K562 (cell line): ENCODE results near the gene TSEN54. TPM values are rescaled to one million over a fixed set of nuclear protein-coding genes. Genes with fewer than 3 reads are reported as not detected.

ENCODE experiments used
- ATAC-seq: fragments of 200-7000 bp; cut with Tn5 transposase; 3 replicates; pipeline ENCODE4 v1.9.1; 2020; ENCODE audit warnings: moderate library complexity
- BruUV-seq: library from RNA; stranded (reverse); fragments of 400-500 nt; replicated peaks from 2 replicates; lab custom pipeline; 2021; lab: Mats Ljungman, UMichigan
- CTCF ChIA-PET: fragments of 300-600 bp; formaldehyde crosslinking; extraction: SDS; loops from one replicate; lab custom pipeline; 2021; ENCODE audit warnings: low intra/inter-chr PET ratio; lab: Yijun Ruan, JAX
- POLR2A ChIA-PET: fragments of 300-600, 350-650 bp; sonication (Branson Sonifier 250); formaldehyde crosslinking; extraction: SDS; loops from one replicate; lab custom pipeline; 2021; ENCODE audit warnings: antibody characterized with exemption, inconsistent platforms; lab: Yijun Ruan, JAX
- DNase-seq, 4 experiments: peaks; one replicate each; pipeline versions ENCODE4 v3.0.0 to v3.0.0-alpha.2; 2011 to 2018; ENCODE audit warnings: low spot score in 3 of 4, mixed read lengths in 3 of 4; ENCODE audit errors: extremely low read depth in 1 of 4
- FAIRE-seq: peaks from 2 replicates; lab custom pipeline; 2011; peaks lifted over from hg19 to GRCh38; lab: Jason Lieb, UNC
- H2AFZ ChIP-seq: 2 replicates; pipeline ENCODE4 v1.6.0; 2011; ENCODE audit warnings: low read depth, low read length, control low read depth, inconsistent platforms
- H3K27ac ChIP-seq: fragments of 200-600 bp; 3 replicates; pipeline ENCODE4 v1.8.0; 2011; ENCODE audit warnings: low read depth, mild to moderate bottlenecking, control low read depth, inconsistent platforms, low read length, moderate library complexity, mixed read lengths; ENCODE audit errors: extremely low read depth
- H3K27me3 ChIP-seq, 2 experiments: fragments of 300-600 bp in 1 of 2; 2 replicates in 1 of 2; 3 replicates in 1 of 2; pipeline versions ENCODE4 v1.6.0 to v1.8.0; 2011; ENCODE audit warnings: inconsistent platforms in 2 of 2, low read length in 2 of 2, mild to moderate bottlenecking in 1 of 2, mixed read lengths in 1 of 2, moderate library complexity in 1 of 2; ENCODE audit not compliant: control insufficient read depth in 2 of 2, insufficient read depth in 2 of 2
- H3K36me3 ChIP-seq: fragments of 300-600 bp; 3 replicates; pipeline ENCODE4 v1.8.0; 2011; ENCODE audit warnings: mild to moderate bottlenecking, low read length, inconsistent platforms; ENCODE audit not compliant: control insufficient read depth, insufficient read depth
- H3K4me1 ChIP-seq, 2 experiments: fragments of 200-600 bp in 1 of 2; replicated peaks in 1 of 2; 2 replicates in 1 of 2; 3 replicates in 1 of 2; pipeline versions ENCODE4 v1.5.1 to v1.8.0; 2011; ENCODE audit warnings: inconsistent platforms in 2 of 2, low read length in 2 of 2, mild to moderate bottlenecking in 1 of 2, mixed read lengths in 1 of 2, moderate library complexity in 1 of 2; ENCODE audit not compliant: control insufficient read depth in 2 of 2, insufficient read depth in 2 of 2
- H3K4me2 ChIP-seq: 2 replicates; pipeline ENCODE4 v1.6.1; 2011; ENCODE audit warnings: low read length, control low read depth, inconsistent platforms, mixed read lengths; ENCODE audit not compliant: insufficient read depth
- H3K4me3 ChIP-seq: fragments of 200-600 bp; sonication (generic), shearing (Covaris generic); 2 replicates; pipeline ENCODE4 v1.5.1; 2016; ENCODE audit warnings: control low read depth, inconsistent platforms
- H3K79me2 ChIP-seq: fragments of 200-600 bp; 3 replicates; pipeline ENCODE4 v1.8.0; 2011; ENCODE audit warnings: low read length, inconsistent platforms; ENCODE audit not compliant: control insufficient read depth, insufficient read depth
- H3K9ac ChIP-seq, 2 experiments: 2 replicates each; pipeline versions ENCODE4 v1.6.0 to v1.6.1; 2011; ENCODE audit warnings: low read depth in 2 of 2, low read length in 2 of 2, control low read depth in 1 of 2, inconsistent platforms in 1 of 2, mild to moderate bottlenecking in 1 of 2, mixed read lengths in 1 of 2; ENCODE audit not compliant: insufficient read depth in 1 of 2
- H3K9me1 ChIP-seq: one replicate; pipeline ENCODE4 v1.6.0; 2011; ENCODE audit warnings: inconsistent platforms, mild to moderate bottlenecking, low read length, moderate library complexity; ENCODE audit not compliant: control insufficient read depth, insufficient read depth
- H3K9me3 ChIP-seq: replicated peaks from 2 replicates; pipeline ENCODE4 v1.5.1; 2011; ENCODE audit warnings: low read depth, low read length, inconsistent platforms; ENCODE audit not compliant: control insufficient read depth, insufficient read depth
- H4K20me1 ChIP-seq: replicated peaks from 2 replicates; pipeline ENCODE4 v1.6.1; 2011; ENCODE audit warnings: low read length, inconsistent platforms, mixed read lengths; ENCODE audit not compliant: control insufficient read depth, insufficient read depth
- CBX2 ChIP-seq: fragments of 200-600 bp; sonication (generic); IDR thresholded peaks from one replicate; pipeline ENCODE4 v1.6.1; 2012; ENCODE audit warnings: mild to moderate bottlenecking, low read length, inconsistent platforms; ENCODE audit not compliant: insufficient read depth, poor library complexity, severe bottlenecking
- SPI1 ChIP-seq: IDR thresholded peaks from 2 replicates; pipeline ENCODE4 v1.6.1; 2011; ENCODE audit warnings: low read depth, low read length, control low read depth, borderline replicate concordance
- ZBTB11 ChIP-seq, 3 experiments: fragments of 200-800 bp in 1 of 3; fragments of 250-450 bp in 1 of 3; fragments of 450-650 bp in 1 of 3; sonication (Bioruptor Pico) in 1 of 3; sonication (Bioruptor generic) in 1 of 3; formaldehyde crosslinking in 1 of 3; IDR thresholded peaks; 2 replicates each; pipeline versions ENCODE4 v1.6.1 to v1.8.0; 2016 to 2022; ENCODE audit warnings: mild to moderate bottlenecking in 2 of 3, missing genetic modification characterization in 2 of 3, missing compliant biosample characterization in 1 of 3, moderate library complexity in 1 of 3
- ZNF780A ChIP-seq: fragments of 250-450 bp; sonication (Bioruptor Pico); IDR thresholded peaks from 2 replicates; pipeline ENCODE4 v1.5.0; 2021; ENCODE audit warnings: mild to moderate bottlenecking
- WGBS: fragments of 100-300 bp; shearing (Covaris generic); methylation state at CpG from one replicate; pipeline ENCODE4 v1.1.6; 2016; ENCODE audit warnings: low coverage, mixed read lengths; ENCODE audit not compliant: insufficient coverage; ENCODE audit errors: missing lambda C conversion rate; 5-methylcytosine and 5-hydroxymethylcytosine counted together
- in situ Hi-C: fragments of 300-500 bp; cut with MboI; formaldehyde crosslinking; loops from 4 replicates; pipeline ENCODE4 v1.15.0; 2018; ENCODE audit warnings: inconsistent platforms, mixed read lengths
- intact Hi-C: fragments of 100-400 bp; cut with micrococcal nuclease; formaldehyde crosslinking; loops from 2 replicates; pipeline ENCODE4 v1.14.2; 2022
- polyA plus RNA-seq, 8 experiments: library from polyadenylated mRNA; depleted of rRNA in 4 of 8; stranded (reverse) in 5 of 8; unstranded in 3 of 8; fragments of >200 nt; fragmentation: Nextera tagmentation in 2 of 8; fragmentation: Illumina TruSeq in 1 of 8; extraction: Ambion mirVana in 2 of 8; extraction: Trizol in 1 of 8; gene quantifications; 2 replicates each; pipeline versions ENCODE4 v1.2.1 to v1.2.3, GENCODE V29; 2011 to 2014; ENCODE audit warnings: inconsistent platforms in 1 of 8, missing spikeins in 1 of 8
- total RNA-seq, 7 experiments: library from RNA; depleted of rRNA in 6 of 7; stranded (reverse); fragments of >200 nt in 6 of 7; fragmentation: Illumina TruSeq in 2 of 7; extraction: Trizol in 2 of 7; gene quantifications; 2 replicates each; pipeline versions ENCODE4 v1.2.1 to v1.2.3, GENCODE V29; 2011 to 2021; ENCODE audit warnings: low replicate concordance in 1 of 7

The TSEN54 gene
- total and polyA plus RNA-seq, 9 of the 15 experiments (the other 6 are each of a cell fraction or from before 2014, with no cell fraction given) = 5.9 to 64.3 (median 48.9) TPM

DNA sequence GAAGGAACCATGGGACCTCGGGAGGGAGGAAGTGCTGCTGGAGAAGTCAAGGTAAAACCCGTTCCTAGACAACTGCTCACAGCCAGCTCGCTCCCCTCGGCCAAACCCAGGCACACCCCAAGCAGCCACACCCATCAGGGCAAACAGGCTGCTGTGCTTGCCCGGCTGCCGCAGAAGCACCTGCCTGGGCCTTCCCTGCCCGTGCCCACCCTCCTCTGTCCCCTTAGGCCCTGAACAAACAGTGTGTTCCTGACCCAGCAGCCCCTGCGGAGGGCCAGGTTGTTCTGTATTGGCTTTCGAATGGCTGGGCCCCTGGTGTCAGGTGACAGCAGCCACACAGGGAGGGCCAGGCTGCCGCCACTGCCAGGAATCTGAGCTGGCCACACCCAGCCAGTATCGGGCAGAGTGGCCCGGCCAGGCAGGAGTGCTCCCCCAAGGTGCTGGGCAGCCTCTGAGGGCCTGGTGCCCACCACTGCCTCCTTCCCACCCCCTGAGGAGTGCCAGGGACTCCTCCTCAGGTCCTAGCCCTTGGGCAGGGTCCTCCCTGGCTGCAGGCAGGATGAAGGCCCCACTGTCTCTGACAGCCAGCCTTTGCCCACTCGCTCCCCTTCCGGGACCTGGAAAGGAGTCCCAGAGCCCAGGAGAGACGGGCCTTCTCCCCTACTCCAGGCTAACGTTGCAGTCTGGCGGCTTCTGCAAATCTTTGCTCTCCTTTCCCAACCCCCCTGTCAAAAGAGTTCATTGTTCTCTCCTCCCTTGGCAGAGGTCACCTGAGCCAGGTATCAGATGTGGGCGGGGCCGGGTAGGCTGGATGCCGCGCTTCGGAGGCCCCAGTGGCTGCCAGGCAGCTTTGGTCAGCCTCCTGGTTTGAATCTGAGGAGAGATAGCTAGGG lies 33.2 kb downstream of the TSEN54 start:
- in situ Hi-C loops = no loop called here
- peaks cover 0 to 26% of the 10 kb centered on the region in 2 experiments; a peak in 4 of 5 replicates for H3K4me1 ChIP-seq
- 46% methylated on average over 15 of the region's 22 CpGs for WGBS
- H3K79me2 ChIP-seq = no peaks in the 10 kb centered on the region
- no peak overlapping the region for H2AFZ ChIP-seq
- H4K20me1 ChIP-seq = no peaks in the 10 kb centered on the region
- no peak for TF ChIP-seq CBX2
- TF ChIP-seq SPI1 = 0 out of 2 replicates have a peak, but pooled peaks have one; percentile 8
- no peak for TF ChIP-seq ZNF780A
- TF ChIP-seq ZBTB11 (CRISPR knock-in tag; IDR thresholded peaks at IDR 0.05) = peak in 1 of 3 experiments; percentile 40; a peak in 1 of 6 replicates
- no peak overlapping the region for H3K4me2 ChIP-seq
- H3K27ac ChIP-seq = no peak overlapping the region
- intact Hi-C loops = no loop called here
- peak in 1 of 4 experiments; percentile 33 for DNase-seq
- H3K9ac ChIP-seq = peak overlapping the region in 1 of 2 experiments; percentile 63; a peak in 2 of 4 replicates
- CTCF ChIA-PET = no interaction called here
- no peaks in the 10 kb centered on the region for H3K9me1 ChIP-seq
- POLR2A ChIA-PET = no interaction called here
- no peaks in the 10 kb centered on the region for H3K27me3 ChIP-seq
- H3K36me3 ChIP-seq = no peaks in the 10 kb centered on the region
- BruUV-seq = no TSS peak
- no peaks in the 10 kb centered on the region for H3K9me3 ChIP-seq
- H3K4me3 ChIP-seq = no peak overlapping the region
- peak; percentile 47 for ATAC-seq
- FAIRE-seq = no peak
